Ecto neural progenitor cell (in vitro differentiated cells): Measurements from ENCODE around the gene RETN.
"Not testable (repeated sequence)": the region's sequence is repeated elsewhere in the genome, so short reads cannot be mapped to it uniquely, and the experiment has no call there.

Experiments
- DNase-seq: peaks from one replicate; pipeline ENCODE4 v3.0.0-alpha.2; 2018; ENCODE audit warnings: low spot score

Gene RETN

GRCh38 chr19:7637374-7638256, 31.2 kb upstream of the RETN start:
- no peak for DNase-seq

- DNase-seq: no peak
Measured at GRCh38 chr19:7638802-7639465, 29.9 kb upstream of the RETN start.

DNA sequence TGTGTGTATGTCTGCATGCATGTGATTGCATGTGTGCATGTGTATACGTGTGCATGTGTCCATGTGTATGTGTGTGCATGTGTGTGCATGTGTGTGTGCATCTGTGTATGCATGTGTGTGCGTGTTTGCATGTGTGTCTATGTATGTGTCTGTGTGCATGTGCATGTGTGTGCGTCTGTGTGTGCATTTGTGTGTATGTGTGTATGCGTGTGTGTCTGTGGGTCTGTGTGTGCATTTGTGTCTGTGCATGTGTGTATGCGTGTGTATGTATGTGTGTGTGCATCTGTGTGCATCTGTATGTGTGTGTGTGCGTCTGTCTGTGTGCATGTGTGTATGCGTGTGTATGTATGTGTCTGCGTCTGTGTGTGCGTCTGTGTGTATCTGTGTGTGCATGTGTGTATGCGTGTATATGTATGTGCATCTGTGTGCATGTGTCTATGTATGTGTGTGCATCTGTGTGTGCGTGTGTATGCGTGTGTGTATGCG, 28.9 kb upstream of the RETN start:
- DNase-seq: no peak

DNA sequence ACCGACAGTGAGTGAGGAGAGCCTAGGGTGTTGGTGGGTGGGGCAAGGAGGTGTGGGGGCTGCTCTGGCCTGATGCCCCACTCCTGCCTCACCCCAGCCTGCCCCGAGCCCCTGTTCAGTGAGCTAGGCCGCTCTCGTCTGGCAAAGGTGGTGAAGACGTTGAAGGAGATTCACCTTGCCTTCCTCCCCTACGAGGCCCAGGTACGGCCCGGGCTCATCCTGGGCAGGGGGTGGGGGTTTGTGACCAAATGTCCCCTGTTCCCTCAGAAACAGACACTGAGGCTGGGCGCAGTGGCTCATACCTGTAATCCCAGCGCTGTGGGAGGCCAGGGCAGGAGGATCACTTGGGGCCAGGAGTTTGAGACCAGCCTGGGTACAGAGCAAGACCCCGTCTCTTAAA, 28.0 kb upstream of the RETN start:
- DNase-seq: no peak

GRCh38 chr19:7641290-7642276, 27.3 kb upstream of the RETN start:
- no peak for DNase-seq

DNA sequence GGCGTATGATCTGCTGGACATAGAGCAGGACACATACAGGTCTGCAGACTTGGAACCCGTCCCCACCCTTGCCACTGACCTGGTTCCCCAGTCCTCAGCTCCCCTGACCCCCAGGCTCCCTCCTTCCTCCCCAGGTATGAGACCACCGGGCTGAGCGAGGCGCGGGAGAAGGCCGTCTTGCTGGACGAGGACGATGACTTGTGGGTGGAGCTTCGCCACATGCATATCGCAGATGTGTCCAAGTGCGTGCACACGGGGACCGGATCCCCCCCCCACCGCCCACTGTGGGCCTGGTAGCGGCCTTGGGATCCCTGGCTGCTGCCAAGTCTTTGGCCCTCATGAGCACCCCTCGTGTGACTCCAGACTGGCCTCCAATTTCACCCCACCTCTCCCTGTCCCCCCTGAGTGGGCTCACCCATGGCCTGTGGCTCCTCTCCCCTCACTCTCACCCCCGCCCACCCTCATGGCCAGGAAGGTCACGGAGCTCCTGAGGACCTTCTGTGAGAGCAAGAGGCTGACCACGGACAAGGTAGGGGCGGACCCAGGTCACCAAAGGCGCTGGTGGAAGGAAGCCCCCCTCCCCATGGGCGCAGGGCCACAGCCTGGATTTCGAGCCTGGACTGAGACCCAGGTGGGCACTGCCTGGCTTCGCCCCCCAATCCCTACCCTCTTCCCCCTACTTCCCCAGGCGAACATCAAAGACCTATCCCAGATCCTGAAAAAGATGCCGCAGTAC, 26.4 kb upstream of the RETN start:
- no peak for DNase-seq

- DNase-seq: no peak
Measured at GRCh38 chr19:7643031-7643415, 25.8 kb upstream of the RETN start.

GRCh38 chr19:7643629-7644549, 25.0 kb upstream of the RETN start:
- DNase-seq: not testable (repeated sequence)

DNA sequence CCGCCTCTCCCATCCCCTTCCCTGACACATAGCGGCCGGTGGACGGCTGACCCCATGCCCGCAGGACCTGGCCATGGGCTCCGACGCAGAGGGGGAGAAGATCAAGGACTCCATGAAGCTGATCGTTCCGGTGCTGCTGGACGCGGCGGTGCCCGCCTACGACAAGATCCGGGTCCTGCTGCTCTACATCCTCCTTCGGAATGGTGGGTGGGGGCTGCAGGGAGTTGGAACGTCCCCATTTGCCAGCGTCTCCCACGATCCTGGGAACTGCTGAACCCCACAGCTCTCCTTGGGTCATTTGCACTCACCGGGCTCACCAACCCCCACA, 24.3 kb upstream of the RETN start:
- DNase-seq: no peak

- no peak for DNase-seq
Measured at GRCh38 chr19:7645163-7645562, 23.7 kb upstream of the RETN start.

GRCh38 chr19:7645656-7646425, 23.0 kb upstream of the RETN start:
- DNase-seq: no peak

DNA sequence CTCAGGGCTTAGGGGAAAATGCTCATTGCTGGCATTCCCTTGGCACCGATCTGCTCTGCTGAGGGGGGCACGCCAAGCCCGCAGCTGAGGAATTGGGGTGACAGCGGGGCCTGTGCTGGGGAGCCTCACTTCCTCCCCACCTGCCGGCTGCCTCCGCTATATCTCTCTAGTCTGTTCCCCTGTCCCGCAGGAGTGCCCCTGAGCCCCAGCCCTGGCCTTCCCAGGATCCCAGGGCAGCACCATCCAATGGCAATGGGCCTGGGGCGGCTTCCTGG, 22.5 kb upstream of the RETN start:
- no peak for DNase-seq

GRCh38 chr19:7647156-7647555, 21.7 kb upstream of the RETN start:
- no peak for DNase-seq

DNA sequence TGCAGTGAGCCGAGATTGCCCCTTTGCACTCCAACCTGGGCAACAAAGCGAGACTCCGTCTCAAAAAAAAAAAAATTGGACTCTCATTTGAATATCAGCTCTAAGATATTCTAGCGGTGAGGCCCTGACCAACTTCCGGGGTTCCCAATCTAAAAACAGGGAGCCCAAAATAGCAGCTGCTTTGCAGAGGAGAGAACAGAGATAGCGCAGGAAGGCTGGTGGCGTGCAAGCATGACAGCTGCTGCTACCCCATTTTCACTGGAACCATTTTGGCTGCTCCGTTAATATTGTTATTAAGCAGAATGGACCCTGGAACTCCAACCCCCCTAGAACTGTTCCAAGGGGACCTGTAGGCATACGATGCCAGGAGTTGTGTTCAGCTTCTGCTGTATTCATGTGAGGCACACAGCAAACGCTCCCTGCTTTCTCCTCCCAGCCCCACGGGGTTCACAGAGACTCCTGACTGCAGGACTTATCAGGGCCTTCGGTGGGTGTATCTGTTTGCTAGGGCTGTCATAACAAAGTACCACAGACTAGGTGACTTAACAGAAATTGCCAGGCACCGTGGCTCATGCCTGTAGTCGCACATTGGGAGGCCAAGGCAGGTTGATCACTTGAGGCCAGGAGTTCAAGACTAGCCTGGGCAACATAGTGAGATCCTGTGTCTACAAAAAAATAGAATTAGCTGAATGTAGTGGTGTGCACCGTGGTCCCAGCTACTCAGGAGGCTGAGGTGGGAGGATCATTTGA, 20.4 kb upstream of the RETN start:
- DNase-seq: no peak

DNA sequence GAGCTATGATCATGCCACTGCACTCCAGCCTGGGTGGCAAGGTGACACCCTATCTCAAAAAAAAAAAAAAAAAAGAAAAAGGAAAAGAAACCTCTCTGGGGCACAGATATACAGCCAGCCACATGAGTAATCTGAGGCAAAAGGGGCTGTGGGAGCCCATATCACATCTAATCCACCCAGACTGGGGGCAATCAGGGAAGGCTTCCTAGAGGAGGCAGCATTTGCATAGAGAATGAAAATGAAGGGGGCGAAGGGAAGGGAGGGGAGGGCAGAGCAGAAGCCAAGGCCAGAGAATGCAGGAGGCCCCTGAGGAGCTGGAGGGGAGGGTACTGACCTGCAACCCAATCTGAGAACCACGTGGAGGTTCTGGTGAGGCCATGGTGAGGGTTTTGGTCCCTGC, 18.7 kb upstream of the RETN start:
- no peak for DNase-seq

DNA sequence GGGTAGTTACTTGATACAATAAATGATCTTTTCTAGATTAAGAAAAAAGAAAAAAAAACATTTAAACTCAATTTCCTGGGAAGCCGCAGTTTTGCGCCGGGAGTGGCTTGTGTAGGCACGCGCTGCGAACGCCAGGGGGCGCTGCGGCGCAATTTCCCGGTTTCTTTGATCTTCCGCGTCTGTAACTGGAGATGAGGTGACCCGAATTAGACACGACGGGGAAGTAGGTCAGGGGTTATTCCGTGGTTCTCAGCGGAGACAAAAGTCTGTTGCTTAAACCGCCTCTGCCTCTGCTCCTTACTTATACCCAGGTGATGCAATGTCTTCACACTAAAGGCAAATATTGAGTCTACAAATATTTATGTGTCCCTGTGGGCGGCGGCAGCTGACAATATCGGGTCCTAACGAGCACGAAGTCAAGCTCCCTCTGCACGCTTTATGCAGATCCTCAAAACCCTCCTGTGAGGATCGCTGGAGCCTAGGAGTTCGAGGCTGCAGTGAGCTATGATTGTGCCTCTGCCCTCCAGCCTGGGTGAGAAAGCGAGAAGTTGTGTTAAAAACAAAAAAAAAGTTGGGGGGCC, 16.7 kb upstream of the RETN start:
- peak; percentile 93 for DNase-seq

DNA sequence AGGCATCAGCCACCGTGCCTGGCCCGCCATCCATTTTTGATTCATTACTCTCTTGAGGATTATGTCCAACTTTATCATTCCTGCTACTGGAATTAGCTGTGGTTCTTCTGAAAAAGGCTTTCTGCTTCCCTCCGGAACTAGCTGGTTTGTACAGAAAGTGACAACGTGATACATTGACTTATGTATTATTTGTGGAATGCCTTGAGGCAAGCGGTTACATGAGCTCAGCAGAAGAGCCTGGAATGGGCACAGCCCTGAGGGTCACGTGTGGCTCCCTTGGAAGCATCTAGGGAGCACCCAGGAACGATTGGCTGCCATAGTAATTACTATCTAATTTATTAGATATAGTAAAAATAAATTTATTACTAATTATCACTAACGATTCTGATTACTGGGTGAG, 14.4 kb upstream of the RETN start:
- DNase-seq: no peak

DNA sequence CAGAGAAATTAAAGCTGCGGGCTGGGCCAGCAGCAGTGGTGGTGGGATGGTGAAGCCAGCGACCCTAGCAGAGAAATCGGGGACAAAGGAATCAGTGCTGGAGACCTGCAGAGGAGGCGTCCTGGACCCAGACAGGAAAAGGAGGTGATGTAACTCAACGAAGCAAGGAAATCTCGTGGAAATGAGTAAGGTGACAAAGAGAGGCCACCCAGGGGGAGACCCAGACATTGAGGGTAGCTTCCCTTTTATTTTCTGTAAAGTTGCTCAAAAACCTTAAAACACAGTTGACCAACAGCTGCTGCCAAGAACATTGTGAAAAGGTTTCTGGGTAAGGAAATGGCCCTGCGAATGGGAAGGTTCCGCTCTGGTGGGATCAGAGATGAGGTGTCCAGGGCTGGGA, 13.3 kb upstream of the RETN start:
- no peak for DNase-seq
